Stimulated activated effector memory CD8-positive, alpha-beta T cell treated with anti-CD3 and anti-CD28 coated beads, Interleukin-12 subunit alpha, Interleukin-12 subunit beta, amount 100 ng/mL, for 72 hours (primary cell): ENCODE data around the gene TRMO.

ENCODE experiments used
- ATAC-seq: fragments of 150-1000 bp; cut with Tn5 transposase; 2 replicates; pipeline ENCODE4 v1.10.0; 2021
- DNase-seq, 2 donors: peaks; one replicate each; pipeline ENCODE4 v3.0.0; 2021 to 2022; ENCODE audit warnings: low spot score in 2 of 2
- H3K27ac Mint-ChIP-seq: one replicate; pipeline ENCODE4 v1.8.0; 2022; ENCODE audit warnings: mild to moderate bottlenecking, mixed read lengths
- H3K36me3 Mint-ChIP-seq: one replicate; pipeline ENCODE4 v1.8.0; 2022; ENCODE audit warnings: mild to moderate bottlenecking, mixed read lengths
- H3K4me1 Mint-ChIP-seq: one replicate; pipeline ENCODE4 v1.8.0; 2022; ENCODE audit warnings: mixed read lengths
- H3K4me3 Mint-ChIP-seq: one replicate; pipeline ENCODE4 v1.8.0; 2022; ENCODE audit warnings: mild to moderate bottlenecking, mixed read lengths
- H3K9me3 Mint-ChIP-seq: one replicate; pipeline ENCODE4 v1.8.0; 2022; ENCODE audit warnings: mixed read lengths

The TRMO gene

DNA sequence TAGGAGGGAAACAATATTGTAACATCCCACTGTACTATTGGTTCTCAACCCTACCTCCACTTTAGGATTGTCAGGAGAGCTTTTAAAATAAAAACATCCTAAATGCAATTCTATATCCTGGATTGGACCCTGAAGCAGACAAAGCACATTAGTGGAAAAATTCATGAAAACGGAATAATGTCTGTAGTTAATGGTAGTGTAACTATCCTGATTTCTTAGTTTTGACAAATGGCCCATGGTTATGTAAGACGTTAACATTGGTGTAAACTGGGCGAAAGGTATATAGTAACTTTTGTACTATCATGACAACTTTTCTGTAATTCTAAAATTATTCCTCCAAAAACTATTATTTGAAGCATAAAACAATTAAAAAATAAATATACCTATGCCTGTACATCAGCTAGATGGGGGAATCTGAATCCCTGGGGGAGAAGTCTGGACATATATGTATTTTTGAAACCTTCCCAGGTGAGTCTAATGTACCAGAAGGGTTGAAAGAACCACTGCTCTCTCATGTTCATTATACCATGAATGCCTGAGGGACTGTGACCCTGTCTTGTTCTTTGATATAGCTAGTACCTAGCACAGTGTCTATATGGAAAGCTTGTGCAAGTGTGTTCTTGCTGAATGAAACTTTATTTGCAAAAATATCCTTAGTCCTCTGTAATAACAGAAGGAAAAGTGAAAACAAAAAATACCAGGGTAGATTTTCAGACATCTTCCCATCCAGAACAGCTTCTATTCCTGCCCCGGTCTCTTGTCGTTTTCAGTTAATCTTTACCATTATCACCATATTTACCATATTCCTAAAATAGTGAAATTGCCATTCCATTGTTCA is 3.4 kb upstream of the TRMO start:
- Mint-ChIP-seq H3K4me3 (no peak overlapping the region), H3K9me3 (no peaks in the 10 kb centered on the region), H3K4me1 (peaks cover 19% of the 10 kb centered on the region), H3K27ac (no peak overlapping the region), H3K36me3 (peaks cover 21% of the 10 kb centered on the region)
- ATAC-seq = no peak
- no peak for DNase-seq

DNA sequence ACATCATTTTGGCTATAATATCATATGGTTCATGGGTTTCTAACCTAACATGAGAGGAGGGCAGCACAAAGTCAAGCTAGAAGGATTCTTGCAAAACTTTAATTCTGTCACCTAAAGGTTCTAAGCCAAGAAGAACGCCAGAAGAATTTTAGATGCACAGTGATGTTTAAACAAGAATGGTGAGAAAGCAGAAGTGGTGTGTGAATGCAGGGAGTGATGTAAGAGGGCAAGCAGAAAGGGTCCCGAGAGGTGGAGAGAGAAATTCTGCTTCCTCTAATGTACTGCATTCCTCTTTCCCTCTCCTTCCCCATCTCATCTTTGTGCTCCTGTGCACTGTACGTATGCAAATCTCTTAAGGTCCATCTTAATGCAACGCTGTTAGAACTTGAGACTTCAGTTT is 2.1 kb upstream of the TRMO start:
- Mint-ChIP-seq H3K36me3 (peaks cover 21% of the 10 kb centered on the region), H3K9me3 (no peaks in the 10 kb centered on the region), H3K27ac (no peak overlapping the region), H3K4me3 (no peak overlapping the region), H3K4me1 (peaks cover 23% of the 10 kb centered on the region)
- ATAC-seq (no peak), DNase-seq (no peak)

DNA sequence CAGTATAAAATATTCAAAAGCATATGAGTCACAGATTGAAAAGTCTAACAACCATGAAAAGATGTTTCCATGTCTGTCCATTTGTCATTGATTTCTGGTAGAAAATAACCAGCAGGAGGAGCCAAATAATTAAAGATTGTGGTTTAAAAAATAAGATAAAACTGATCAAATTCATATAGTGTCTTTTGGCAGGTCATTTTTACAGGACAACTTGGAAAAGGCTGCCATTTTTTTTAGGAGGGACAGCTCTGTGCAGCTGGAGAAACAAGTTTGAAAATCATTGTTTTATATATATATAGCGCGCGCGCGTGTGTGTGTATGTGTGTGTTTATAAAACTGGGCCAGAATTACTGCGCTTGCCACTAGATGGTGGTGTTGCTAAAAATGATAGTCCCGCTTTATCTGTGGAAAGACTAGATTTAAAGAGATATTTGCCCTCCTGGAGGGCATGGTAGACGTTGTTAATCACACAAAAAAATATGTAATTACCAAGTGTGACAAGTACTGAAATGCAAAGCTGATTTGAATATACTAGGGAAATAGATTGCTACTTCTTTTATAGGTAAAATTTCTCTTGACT is 1.3 kb upstream of the TRMO start:
- peak overlapping the region; percentile 79 for H3K4me3 Mint-ChIP-seq
- DNase-seq = peak; percentile 54 to 81

DNA sequence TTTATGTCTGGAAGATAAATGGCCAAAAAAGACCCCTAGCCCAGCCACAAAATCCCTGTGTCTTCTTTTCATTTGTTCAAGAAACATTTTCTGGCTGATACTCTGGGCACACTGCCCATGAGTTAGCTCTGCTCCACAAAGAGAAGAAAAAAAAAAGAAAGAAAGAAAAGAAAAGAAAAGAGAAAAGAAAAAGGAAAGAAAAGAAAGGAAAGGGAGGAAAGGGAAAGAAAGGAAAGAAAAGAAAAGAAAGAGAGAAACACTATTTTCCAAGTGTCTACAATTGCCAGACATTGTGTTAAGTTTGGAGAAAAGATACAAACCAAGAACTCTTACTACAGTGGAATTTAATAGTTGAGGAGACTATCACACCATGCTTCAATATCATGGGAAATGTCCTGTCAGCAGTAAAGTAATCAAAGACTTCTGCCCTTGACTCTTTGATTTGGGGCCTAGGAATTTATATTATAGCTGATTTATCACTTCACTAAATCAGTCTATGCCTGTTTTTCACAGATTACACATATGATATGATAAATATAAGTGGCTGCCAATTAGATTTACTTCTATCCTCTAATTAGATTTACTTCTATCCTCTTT is 3.0 kb downstream of the TRMO start:
- H3K4me3 Mint-ChIP-seq = peak overlapping the region; percentile 79

More for the DNA sequence above, 1.3 kb upstream of the TRMO start:
- peak; percentile 50 for ATAC-seq
- Mint-ChIP-seq H3K36me3 (peaks cover 21% of the 10 kb centered on the region), H3K4me1 (peaks cover 31% of the 10 kb centered on the region), H3K9me3 (no peaks in the 10 kb centered on the region), H3K27ac (peak overlapping the region; percentile 97)

DNA sequence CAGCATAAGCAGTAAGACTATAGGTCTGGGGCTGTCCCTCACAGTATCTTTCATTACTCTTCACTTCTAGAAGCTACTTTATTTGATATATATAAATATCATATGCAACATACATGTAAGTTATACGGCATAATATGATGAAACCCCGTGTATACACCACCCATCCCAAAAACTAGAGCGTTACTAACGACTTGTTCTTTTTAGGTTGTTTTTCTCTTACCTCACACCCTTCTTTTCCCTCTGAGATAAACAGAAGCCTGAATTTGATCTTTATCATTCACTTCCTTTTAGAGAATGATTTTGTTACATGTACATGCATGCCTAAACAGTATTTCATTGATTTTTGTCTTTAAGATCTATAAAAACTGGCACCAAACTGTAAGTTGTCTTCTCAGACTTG is 3.7 kb downstream of the TRMO start:
- DNase-seq (no peak), ATAC-seq (no peak)
- Mint-ChIP-seq H3K4me3 (peak overlapping the region; percentile 79), H3K9me3 (no peaks in the 10 kb centered on the region), H3K4me1 (peaks cover 51% of the 10 kb centered on the region), H3K36me3 (peaks cover 53% of the 10 kb centered on the region), H3K27ac (peak overlapping the region; percentile 97)

More for the DNA sequence above, 3.0 kb downstream of the TRMO start:
- Mint-ChIP-seq H3K27ac (peak overlapping the region; percentile 97), H3K4me1 (peaks cover 46% of the 10 kb centered on the region), H3K9me3 (no peaks in the 10 kb centered on the region), H3K36me3 (peaks cover 46% of the 10 kb centered on the region)
- ATAC-seq = no peak
- DNase-seq = no peak

DNA sequence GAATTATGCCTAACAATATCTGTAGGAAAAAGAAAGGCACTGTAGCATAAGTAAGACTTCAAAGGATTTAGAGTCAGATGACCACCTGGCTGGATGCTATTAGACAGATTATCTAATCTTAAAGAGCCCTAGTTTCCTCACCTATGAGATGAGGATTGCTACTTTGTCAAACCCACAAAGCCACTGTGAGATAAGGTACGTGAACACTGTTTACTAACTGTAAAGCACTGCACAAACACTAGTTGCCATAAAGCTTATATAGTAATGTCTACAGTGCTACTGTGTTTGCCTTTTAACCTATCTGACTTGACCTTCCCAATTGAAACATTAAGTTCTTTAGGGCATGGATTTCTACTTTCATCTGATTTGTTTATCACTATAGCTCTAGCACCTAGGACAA is 10.3 kb downstream of the TRMO start:
- DNase-seq = no peak
- Mint-ChIP-seq H3K4me1 (peaks cover 62% of the 10 kb centered on the region), H3K4me3 (no peak overlapping the region), H3K36me3 (peaks cover 89% of the 10 kb centered on the region), H3K27ac (peak overlapping the region; percentile 66), H3K9me3 (no peaks in the 10 kb centered on the region)
- no peak for ATAC-seq

DNA sequence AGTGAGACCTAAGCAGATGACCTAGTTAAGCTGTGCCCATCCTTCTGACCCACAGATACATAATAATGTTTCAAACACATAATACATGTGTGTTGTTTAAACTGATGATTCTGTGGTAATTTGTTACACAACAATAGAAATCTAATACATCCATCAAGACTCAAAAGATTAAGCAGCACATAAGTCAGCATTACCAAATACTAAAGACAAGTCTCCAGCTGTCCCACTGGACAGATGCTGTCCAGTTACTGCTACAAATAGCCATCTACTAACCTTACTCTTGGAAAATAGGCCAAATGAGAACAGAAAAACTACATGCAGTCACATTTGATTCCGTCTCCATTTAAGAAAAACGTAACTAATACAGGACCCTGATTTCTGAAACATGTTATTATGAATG is 10.8 kb downstream of the TRMO start:
- ATAC-seq (no peak), DNase-seq (no peak)
- peaks cover 63% of the 10 kb centered on the region for H3K4me1 Mint-ChIP-seq

DNA sequence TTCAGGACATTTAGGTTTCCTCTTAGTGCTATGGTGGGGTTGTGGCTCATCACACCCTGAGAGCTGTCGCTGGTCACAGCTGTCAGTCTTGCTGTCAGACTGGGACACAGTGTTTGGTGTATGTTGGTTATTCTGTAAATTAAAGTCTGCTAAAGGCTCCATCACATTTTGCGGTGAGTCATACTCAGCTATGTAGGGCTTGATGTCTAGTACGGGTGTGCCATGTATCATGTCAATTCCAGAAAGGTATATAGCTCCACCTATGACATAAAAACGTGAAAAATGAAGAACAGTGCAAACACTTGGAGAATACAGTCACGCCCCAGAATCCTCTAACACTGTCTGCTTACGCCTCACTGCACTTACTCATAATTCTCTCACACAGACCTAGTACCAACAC is 11.9 kb downstream of the TRMO start:
- H3K27ac Mint-ChIP-seq = peak overlapping the region; percentile 66
- H3K4me3 Mint-ChIP-seq = no peak overlapping the region
- H3K9me3 Mint-ChIP-seq = no peaks in the 10 kb centered on the region
- DNase-seq (no peak), ATAC-seq (peak; percentile 55)
- peaks cover 74% of the 10 kb centered on the region for H3K4me1 Mint-ChIP-seq
- H3K36me3 Mint-ChIP-seq = peaks cover 87% of the 10 kb centered on the region

More for the DNA sequence above, 10.8 kb downstream of the TRMO start:
- peak overlapping the region; percentile 66 for H3K27ac Mint-ChIP-seq
- H3K4me3 Mint-ChIP-seq = no peak overlapping the region
- H3K36me3 Mint-ChIP-seq = peaks cover 88% of the 10 kb centered on the region
- no peaks in the 10 kb centered on the region for H3K9me3 Mint-ChIP-seq

DNA sequence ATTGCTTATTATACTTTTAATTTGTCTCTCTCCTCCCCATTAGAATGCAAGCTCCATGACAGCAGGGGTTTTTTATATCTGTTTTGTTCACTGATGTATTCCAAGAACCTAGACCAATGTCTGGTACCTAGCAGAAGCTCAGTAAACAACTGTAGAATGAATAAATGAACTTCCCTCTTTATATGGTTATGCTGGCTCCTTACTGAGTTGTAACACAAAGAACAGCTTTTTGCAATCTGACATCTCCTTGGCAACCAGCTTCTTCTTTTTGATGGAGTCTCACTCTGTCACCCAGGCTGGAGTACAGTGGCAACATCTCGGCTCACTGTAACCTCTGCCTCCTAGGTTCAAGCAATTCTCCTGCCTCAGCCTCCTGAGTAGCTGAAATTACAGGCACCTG is 13.6 kb downstream of the TRMO start:
- ATAC-seq = no peak
- H3K36me3 Mint-ChIP-seq = peaks cover 70% of the 10 kb centered on the region
- H3K27ac Mint-ChIP-seq = peak overlapping the region; percentile 66
- H3K9me3 Mint-ChIP-seq = no peaks in the 10 kb centered on the region
- no peak for DNase-seq
- peaks cover 74% of the 10 kb centered on the region for H3K4me1 Mint-ChIP-seq
- H3K4me3 Mint-ChIP-seq = no peak overlapping the region

DNA sequence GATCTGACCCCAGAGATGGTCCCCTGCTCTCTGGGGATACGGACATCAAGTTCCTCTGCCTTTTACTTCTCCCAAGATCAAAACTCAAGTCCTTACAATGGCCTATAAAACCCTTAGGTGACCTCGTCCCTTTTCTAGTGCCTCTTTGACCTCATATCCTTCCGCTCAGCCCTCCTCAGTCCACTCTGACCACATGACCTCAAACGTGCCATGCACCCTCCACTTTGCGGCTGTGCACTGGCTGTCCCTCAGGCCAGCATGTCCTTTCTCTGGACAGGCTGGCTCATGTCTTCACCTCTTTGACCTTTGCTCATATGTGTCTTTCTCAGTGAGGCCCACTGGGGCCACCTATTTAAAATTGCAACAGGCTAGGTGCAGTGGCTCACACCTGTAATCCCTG is 14.7 kb downstream of the TRMO start:
- H3K36me3 Mint-ChIP-seq = peaks cover 65% of the 10 kb centered on the region
- peak overlapping the region; percentile 71 for H3K4me3 Mint-ChIP-seq
- H3K4me1 Mint-ChIP-seq = peaks cover 67% of the 10 kb centered on the region

DNA sequence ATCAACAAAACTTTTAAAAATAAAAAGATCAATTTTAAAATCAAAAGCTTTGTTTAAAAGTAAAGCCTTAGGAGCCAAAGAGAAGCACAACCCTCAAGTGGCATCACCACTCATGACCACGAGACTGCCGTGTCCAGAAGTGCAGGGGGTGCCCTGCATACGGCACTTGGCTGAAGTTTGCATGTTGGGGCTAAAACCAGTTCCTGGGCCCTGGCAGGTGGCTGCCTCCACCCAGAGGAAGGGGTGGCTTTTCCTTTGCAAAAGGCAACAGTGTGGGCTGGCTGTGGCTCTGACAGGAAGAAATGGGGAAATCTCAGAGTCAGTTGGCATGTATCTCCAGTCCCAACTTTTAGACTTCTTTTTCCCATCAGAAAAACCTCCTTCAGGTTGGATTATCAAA is 15.3 kb downstream of the TRMO start:
- H3K27ac Mint-ChIP-seq = peak overlapping the region; percentile 90
- no peaks in the 10 kb centered on the region for H3K9me3 Mint-ChIP-seq
- peaks cover 64% of the 10 kb centered on the region for H3K36me3 Mint-ChIP-seq
- peak overlapping the region; percentile 71 for H3K4me3 Mint-ChIP-seq
- ATAC-seq = no peak
- peaks cover 61% of the 10 kb centered on the region for H3K4me1 Mint-ChIP-seq
- DNase-seq = no peak

More for the DNA sequence above, 14.7 kb downstream of the TRMO start:
- no peak for ATAC-seq
- Mint-ChIP-seq H3K9me3 (no peaks in the 10 kb centered on the region), H3K27ac (peak overlapping the region; percentile 90)
- no peak for DNase-seq

DNA sequence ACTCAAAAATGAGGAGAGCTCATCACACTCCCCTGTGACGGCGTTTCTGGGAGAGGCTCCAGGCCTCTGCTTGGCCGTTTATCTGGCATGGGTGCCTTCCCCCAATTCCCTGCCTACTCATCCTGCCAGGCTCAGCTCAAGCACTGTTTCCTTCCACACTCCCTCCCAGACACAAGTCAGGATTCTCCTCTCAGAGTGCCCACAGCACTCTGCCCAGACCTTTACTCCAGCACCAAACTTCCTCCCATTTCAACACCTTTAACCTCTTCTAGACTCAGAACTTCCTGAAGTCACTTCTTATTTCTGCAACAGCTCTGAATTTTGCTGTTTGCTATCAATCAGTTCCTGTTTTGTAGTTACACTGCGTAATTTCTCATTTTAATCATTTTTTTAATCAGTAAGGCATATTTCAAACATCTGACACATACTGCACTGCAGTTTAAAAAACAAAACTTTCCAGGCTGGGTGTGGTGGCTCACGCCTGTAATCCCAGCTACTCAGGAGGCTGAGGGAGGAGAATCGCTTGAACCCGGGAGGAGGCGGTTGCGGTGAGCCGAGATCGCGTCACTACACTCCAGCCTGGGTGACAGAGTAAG is 16.0 kb downstream of the TRMO start:
- peaks cover 63% of the 10 kb centered on the region for H3K36me3 Mint-ChIP-seq
- no peak for DNase-seq
- peaks cover 65% of the 10 kb centered on the region for H3K4me1 Mint-ChIP-seq
- no peaks in the 10 kb centered on the region for H3K9me3 Mint-ChIP-seq
- peak overlapping the region; percentile 71 for H3K4me3 Mint-ChIP-seq
- ATAC-seq = peak; percentile 42
- H3K27ac Mint-ChIP-seq = peak overlapping the region; percentile 90

DNA sequence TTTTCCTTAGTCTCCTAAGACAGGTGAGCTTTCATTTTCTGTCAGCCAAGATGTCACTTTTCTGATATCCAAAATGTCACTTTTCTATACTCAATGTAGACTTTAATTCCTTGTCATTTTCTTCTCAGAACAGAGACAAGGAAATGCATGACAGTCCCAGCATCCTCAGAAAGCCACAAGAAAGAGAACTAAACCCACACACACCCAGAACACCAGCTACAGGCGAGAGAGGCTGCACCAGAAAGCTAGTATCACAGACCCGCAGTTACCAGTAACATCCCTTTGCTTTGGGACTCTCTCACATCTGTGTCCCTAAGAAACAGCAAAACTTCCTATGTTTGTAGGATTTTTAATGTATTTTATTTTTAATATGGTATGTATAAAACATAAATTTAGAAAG is 17.1 kb downstream of the TRMO start:
- Mint-ChIP-seq H3K36me3 (peaks cover 55% of the 10 kb centered on the region), H3K27ac (peak overlapping the region; percentile 90), H3K4me1 (peaks cover 59% of the 10 kb centered on the region), H3K9me3 (no peaks in the 10 kb centered on the region), H3K4me3 (peak overlapping the region; percentile 71)
- DNase-seq = no peak
- ATAC-seq = peak; percentile 59

DNA sequence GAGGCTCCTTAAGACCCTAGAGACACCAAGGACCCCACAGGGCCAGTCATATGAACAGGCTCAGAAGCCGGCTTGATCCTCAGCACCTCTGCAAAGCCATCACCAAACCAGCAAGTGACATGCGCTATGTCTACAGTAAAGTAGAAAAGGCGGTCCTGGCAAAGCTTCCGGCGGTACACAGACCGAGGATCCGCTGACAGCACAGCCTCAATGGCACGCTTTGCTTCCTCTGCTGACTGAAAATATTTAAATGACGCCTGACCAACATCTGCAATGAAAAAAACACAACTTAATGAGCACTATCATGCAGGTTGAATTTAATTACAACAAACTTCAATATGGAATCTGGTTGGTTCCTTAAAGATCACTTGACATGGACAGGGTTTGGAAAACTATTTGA is 17.6 kb downstream of the TRMO start:
- peak overlapping the region; percentile 90 for H3K27ac Mint-ChIP-seq
- peaks cover 55% of the 10 kb centered on the region for H3K4me1 Mint-ChIP-seq
- ATAC-seq (peak; percentile 76), DNase-seq (no peak)
- peaks cover 50% of the 10 kb centered on the region for H3K36me3 Mint-ChIP-seq
- no peaks in the 10 kb centered on the region for H3K9me3 Mint-ChIP-seq
- H3K4me3 Mint-ChIP-seq = peak overlapping the region; percentile 71

DNA sequence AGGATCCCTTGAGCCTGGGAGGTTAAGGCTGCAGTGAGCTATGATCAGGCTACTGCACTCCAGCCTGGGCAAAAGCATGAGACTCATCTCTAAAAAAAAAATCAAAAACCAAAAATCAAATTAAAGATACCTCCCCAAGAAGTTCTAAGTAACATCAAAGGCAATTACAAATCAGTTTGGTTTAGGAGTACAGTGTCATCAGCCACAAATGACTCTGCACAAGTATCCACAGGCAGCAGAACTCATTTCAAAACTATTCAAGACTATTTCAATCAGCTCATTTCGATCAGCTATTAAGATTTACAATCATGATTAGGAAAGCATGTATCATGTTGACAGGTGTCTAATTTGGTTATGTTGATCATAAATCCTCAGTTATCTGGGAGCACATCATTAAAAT is 19.1 kb downstream of the TRMO start:
- ATAC-seq (peak; percentile 81), DNase-seq (no peak)
- Mint-ChIP-seq H3K4me3 (no peak overlapping the region), H3K4me1 (peaks cover 49% of the 10 kb centered on the region), H3K36me3 (peaks cover 37% of the 10 kb centered on the region), H3K9me3 (no peaks in the 10 kb centered on the region), H3K27ac (peak overlapping the region; percentile 76)
